Activated CD4-positive, alpha-beta T cell treated with anti-CD3 and anti-CD28 coated beads, Interleukin-2, amount 10 ng/mL, durations not matched to agents 24 days and 14 days (primary cell): ENCODE data around the gene CFAP410. TPM values are rescaled to one million over a fixed set of nuclear protein-coding genes. Genes with fewer than 3 reads are reported as not detected.

Experiments used
- DNase-seq: peaks from one replicate; pipeline ENCODE4 v3.0.0; 2022
- H3K27ac Mint-ChIP-seq: one replicate; pipeline ENCODE4 v1.8.0; 2022; ENCODE audit warnings: mild to moderate bottlenecking, mixed read lengths
- H3K27me3 Mint-ChIP-seq: one replicate; pipeline ENCODE4 v1.8.0; 2022; ENCODE audit warnings: mixed read lengths
- H3K36me3 Mint-ChIP-seq: one replicate; pipeline ENCODE4 v1.8.0; 2022; ENCODE audit warnings: low read depth, mild to moderate bottlenecking, mixed read lengths
- H3K4me1 Mint-ChIP-seq: one replicate; pipeline ENCODE4 v1.8.0; 2021; ENCODE audit warnings: mixed read lengths
- H3K4me3 Mint-ChIP-seq: one replicate; pipeline ENCODE4 v1.8.0; 2022; ENCODE audit warnings: mild to moderate bottlenecking, moderate library complexity, mixed read lengths
- H3K9me3 Mint-ChIP-seq: one replicate; pipeline ENCODE4 v1.8.0; 2021; ENCODE audit warnings: mixed read lengths
- intact Hi-C: fragments of 100-400 bp; cut with micrococcal nuclease; formaldehyde crosslinking; loops from one replicate; pipeline ENCODE4 v1.15.1; 2023
- total RNA-seq: library from RNA; stranded (reverse); gene quantifications from 2 replicates; pipeline ENCODE4 v1.2.3, GENCODE V29; 2022

CFAP410 gene
- total RNA-seq, 1 donor from 2014 or later: 18.5 TPM

DNA sequence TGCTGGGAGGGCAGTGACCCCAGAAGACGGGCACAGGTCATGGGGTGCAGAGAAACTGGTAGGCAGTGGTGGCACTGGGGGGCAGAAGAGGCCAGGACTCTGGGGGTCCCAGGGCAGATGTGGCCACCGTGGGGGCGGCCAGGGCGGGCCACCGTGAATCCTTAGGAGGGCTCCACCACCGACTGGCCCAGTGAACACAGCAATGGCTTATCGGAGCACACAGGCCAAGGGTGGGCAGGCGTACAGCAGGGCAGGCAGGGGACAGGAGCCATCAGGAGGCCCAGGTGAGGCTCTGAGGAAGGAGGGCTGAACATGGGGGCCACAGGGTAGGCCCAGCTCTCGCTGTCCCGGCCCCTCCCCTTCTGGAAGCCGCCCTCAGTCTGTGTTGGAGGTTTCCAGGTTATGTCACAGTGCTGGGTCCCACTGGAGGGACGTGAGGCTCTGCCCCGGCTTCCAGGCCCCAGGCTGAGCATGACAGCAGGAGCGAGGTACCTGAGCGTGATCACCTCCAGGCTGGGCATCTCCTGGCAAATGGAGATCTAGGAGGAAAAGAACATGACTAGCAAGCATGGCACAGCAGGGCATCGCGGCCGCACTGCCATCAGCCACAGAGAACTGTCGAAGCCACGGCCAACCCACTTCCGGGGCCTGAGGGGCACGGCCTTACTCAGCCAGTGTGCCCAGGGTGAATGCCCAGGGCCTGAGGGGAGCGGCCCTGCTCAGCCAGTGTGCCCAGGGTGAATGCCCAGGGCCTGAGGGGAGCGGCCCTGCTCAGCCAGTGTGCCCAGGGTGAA is 3.7 kb downstream of the CFAP410 start:
- H3K4me1 Mint-ChIP-seq: peaks cover 12% of the 10 kb centered on the region
- no peaks in the 10 kb centered on the region for H3K9me3 Mint-ChIP-seq
- no peak overlapping the region for H3K4me3 Mint-ChIP-seq
- H3K36me3 Mint-ChIP-seq: peaks cover 4% of the 10 kb centered on the region
- H3K27ac Mint-ChIP-seq: no peak overlapping the region
- no peaks in the 10 kb centered on the region for H3K27me3 Mint-ChIP-seq
- intact Hi-C loops: loop anchor here (5.0 kb wide), 4 partner anchors 38 to 1852 kb away; partner anchors contain the start of genes PCBP3 and PKNOX1
- no peak for DNase-seq

DNA sequence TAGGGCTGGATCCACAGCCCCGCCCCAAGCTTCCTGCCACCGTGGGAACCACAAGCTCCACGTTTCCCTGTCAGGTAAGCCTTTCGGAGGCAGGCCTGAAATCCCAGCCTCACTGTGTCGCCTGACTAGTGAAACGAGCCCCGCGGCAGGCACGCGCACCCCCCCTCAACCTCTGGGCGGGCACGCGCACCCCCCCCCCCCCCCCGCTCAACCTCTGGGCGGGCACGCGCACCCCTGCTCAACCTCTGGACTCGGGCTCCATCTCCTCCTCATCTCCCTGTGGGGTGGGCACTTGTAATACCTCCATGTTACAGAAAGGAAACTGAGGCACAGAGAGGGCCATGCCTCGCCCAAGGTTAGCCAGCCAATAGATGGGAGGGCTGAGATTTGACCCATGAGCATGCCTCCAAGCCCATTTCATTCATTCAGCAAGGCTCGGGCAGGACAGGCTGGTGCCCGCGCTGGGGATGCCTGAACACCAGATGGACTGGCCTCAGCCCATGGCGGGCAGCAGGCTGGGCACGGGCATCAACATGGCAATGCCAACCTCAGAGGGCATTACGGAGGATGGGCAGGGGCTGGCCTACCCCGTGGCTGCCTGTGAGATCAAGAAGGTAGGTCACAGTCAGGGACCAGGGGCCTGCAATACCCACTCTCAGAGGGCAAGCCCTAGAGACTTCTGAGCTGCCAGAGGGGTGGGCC is 4.7 kb downstream of the CFAP410 start:
- peaks cover 4% of the 10 kb centered on the region for H3K4me1 Mint-ChIP-seq
- H3K4me3 Mint-ChIP-seq: no peak overlapping the region
- no peak overlapping the region for H3K27ac Mint-ChIP-seq
- peaks cover 4% of the 10 kb centered on the region for H3K36me3 Mint-ChIP-seq
- no peaks in the 10 kb centered on the region for H3K9me3 Mint-ChIP-seq
- no peak for DNase-seq
- intact Hi-C loops: loop anchor here (5.0 kb wide), 4 partner anchors 37 to 1853 kb away; partner anchors contain the start of genes PCBP3 and PKNOX1
- H3K27me3 Mint-ChIP-seq: no peaks in the 10 kb centered on the region

DNA sequence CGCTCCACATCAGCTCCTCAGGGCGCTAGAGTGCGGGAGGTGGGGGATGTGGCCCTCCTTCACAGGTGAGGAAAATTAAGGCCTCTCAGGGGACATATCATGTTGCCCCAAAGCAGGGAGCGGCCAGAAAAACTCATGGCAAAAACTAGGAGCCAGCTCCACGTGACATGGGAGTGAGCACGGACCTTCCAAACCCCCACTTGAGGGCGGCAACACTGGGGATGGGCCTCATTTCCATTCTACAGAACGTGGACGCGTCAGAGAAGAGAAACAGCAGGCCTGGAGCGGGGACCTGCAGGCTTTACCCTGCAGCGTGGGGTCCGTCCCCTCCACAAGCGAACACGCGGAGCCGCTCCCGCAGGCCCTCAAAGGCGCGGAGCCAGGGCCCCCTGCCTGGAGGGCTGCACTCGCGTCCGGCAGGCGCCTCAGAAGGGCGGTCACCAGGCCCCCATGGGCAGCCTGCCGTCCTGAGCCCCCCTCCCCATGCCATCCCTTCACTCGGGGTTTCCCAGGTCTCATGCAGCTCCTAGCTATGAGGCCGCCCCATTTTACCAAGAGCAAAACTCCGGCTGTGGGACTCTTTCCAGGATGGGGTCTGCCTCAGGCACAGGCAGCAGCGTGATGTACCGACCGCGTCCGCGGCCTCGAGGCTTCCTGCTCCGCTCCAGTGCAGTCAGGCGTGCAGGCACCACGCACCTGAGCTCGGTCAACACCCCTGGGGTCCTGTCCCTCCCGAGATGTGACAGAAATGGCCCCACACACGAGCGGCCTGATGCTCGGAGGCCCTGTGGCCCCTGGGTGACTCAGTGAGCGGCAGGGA is 5.5 kb downstream of the CFAP410 start:
- no peak overlapping the region for H3K27ac Mint-ChIP-seq
- DNase-seq: no peak
- intact Hi-C loops: no loop called here

DNA sequence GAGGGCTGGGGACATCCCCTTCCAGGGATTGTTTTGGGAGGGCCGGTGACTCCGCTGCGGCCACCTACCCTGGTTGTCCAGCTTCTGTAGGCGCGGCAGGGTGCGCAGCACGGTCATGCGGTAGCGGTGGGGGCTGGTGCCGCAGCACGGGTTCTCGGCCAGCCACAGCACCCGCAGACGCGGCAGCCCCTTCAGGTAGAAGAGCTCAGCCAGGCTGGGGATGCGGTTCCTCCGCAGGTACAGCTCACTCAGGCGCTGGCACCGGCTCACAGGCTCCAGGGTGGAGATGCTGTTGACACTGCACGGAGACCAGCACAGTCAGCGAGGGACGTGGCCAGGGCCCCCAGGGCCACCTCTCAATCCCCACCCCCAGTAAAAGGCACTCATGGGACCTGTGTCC is 6.2 kb downstream of the CFAP410 start:
- Mint-ChIP-seq H3K4me1 (peaks cover 1% of the 10 kb centered on the region), H3K4me3 (no peak overlapping the region), H3K36me3 (peaks cover 7% of the 10 kb centered on the region), H3K27ac (no peak overlapping the region), H3K27me3 (no peaks in the 10 kb centered on the region), H3K9me3 (no peaks in the 10 kb centered on the region)
- no peak for DNase-seq
- intact Hi-C loops: no loop called here

More for the DNA sequence above, 5.5 kb downstream of the CFAP410 start:
- H3K27me3 Mint-ChIP-seq: no peaks in the 10 kb centered on the region
- no peaks in the 10 kb centered on the region for H3K9me3 Mint-ChIP-seq
- peaks cover 2% of the 10 kb centered on the region for H3K4me1 Mint-ChIP-seq
- peaks cover 6% of the 10 kb centered on the region for H3K36me3 Mint-ChIP-seq
- no peak overlapping the region for H3K4me3 Mint-ChIP-seq

DNA sequence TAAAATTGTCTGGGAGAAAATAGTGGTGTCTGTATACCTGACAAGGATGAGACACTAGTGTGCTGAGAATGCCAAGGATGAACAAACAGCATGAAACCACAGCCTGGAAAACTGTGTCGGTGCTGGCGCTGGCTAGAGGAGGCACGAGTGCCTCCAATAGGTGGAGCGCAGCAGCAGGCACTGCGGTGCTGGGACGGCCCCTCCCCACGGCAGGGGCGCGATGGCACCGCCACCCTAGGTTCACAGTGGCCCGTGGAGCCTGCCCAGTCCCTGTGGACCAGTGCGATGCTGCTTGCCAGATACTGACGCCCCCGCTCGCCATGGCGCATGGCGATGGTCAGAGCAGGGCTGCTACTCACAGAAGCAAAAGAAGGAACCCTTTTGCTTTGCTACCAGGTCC is 6.8 kb downstream of the CFAP410 start:
- Mint-ChIP-seq H3K4me1 (no peaks in the 10 kb centered on the region), H3K27me3 (no peaks in the 10 kb centered on the region), H3K9me3 (no peaks in the 10 kb centered on the region), H3K27ac (no peak overlapping the region), H3K36me3 (peaks cover 7% of the 10 kb centered on the region), H3K4me3 (no peak overlapping the region)
- no peak for DNase-seq
- intact Hi-C loops: no loop called here

DNA sequence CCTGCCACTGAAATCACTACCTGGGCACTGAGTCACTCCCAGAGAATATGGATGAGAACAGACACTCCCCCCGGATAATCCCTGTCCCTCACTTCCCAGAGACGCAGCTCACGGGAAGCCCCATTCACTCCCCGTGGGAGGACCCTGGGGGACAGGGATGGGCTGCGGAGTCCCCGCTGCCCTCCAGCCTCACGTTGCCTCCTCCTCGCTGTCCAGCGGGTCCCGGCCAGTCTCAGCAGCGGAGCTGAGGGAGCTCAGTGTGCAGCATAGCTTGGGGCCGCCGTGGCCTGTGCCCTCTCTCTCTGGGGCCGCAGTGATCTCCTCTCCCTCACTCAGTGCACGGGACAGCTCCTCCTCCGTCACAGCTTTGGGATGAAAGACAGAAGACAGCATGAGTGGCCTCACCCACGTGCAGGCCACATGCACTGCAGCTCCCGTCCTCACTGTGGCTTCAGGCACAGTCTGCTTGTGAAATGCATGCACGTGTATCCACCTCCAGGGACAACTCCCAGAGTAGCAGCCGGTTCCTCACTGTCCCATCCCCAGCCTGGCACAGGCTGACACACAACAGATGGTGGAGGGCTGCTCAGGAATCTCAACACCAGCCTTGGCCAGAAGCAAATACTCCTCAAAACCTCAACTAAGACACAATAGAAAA is 7.4 kb downstream of the CFAP410 start:
- intact Hi-C loops: no loop called here
- Mint-ChIP-seq H3K9me3 (no peaks in the 10 kb centered on the region), H3K27ac (peak overlapping the region; percentile 17), H3K36me3 (peaks cover 5% of the 10 kb centered on the region), H3K27me3 (no peaks in the 10 kb centered on the region), H3K4me1 (no peaks in the 10 kb centered on the region), H3K4me3 (no peak overlapping the region)
- no peak for DNase-seq

DNA sequence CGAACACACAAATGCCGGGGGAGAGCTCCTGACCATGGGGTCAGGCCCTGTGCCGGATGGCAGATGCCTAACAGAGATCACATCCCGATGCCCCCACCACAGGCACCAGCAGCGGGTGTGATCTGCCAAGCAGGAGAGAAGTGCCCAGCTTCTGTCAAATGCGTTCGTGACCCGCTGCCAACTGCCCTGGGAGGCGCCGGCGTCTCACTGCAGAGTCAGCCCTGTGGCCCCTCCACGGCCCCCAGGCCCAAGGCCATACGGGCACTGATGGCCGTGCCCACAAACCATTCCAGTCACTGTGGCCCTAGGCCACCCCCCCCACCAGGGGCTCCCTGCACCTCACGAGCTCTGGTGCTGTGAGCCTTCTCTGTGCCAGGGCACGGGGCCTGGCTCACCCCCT is 8.0 kb downstream of the CFAP410 start:
- no peak overlapping the region for H3K27ac Mint-ChIP-seq
- H3K4me1 Mint-ChIP-seq: no peaks in the 10 kb centered on the region
- no peak for DNase-seq
- no peaks in the 10 kb centered on the region for H3K9me3 Mint-ChIP-seq
- intact Hi-C loops: no loop called here
- no peak overlapping the region for H3K4me3 Mint-ChIP-seq
- H3K27me3 Mint-ChIP-seq: no peaks in the 10 kb centered on the region
- H3K36me3 Mint-ChIP-seq: peaks cover 5% of the 10 kb centered on the region

DNA sequence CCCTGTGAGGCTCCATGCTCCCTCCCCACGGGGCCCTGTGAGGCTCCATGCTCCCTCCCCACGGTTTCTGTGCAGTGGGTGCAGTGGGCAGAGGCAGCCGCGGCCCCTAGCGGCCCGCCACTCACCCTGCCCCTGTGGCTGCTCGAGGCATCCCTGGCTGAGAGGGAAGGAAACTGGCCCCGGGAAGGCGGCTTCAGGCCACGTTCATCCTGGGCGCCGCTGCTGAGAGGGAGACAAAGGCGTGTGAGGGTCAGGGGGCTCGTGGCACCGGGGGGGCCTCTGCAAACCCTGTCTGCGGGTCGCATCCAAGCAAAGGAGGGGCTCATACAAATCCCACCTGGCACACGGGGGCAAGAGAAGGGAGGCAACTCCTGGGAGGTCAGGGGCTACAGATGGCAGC is 8.5 kb downstream of the CFAP410 start:
- Mint-ChIP-seq H3K4me1 (no peaks in the 10 kb centered on the region), H3K36me3 (peaks cover 5% of the 10 kb centered on the region), H3K27ac (no peak overlapping the region), H3K9me3 (no peaks in the 10 kb centered on the region), H3K27me3 (no peaks in the 10 kb centered on the region), H3K4me3 (no peak overlapping the region)
- intact Hi-C loops: no loop called here
- no peak for DNase-seq

DNA sequence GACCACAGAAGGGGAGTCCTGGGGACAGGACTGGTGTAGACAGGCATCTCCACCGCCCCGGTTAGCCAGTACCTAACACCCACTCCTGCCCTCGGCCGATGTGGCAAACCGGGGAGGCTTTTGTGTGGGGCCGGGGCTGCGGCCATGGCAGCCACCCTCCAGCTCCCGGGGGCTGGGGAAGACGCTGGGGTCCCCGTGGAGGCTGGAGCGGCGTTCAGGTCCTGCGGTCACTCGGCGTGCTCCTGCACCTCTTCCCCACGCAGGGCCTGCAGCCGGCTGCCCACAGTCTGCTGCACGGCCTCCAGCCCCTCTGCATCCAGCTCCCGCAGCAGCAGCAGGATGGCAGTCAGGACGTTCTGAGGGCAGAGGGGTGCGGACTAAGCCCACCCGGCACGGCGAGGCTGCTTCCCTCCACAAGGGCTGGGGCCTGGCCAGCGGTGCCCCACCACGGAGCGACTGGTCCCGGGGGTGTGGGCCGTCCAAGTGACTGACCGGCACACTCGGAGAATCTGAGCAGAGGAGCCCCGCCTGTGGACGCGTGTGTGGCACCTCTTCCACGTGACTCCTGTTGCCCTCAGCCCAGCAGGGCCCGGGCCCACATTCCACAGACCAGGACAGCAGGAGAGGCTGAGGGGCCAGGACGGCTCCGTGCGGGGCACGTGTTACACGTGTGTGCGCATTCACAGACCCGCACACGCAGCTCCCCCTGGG is 9.1 kb downstream of the CFAP410 start:
- no peak overlapping the region for H3K27ac Mint-ChIP-seq
- no peak for DNase-seq
- intact Hi-C loops: no loop called here
- H3K9me3 Mint-ChIP-seq: no peaks in the 10 kb centered on the region
- no peak overlapping the region for H3K4me3 Mint-ChIP-seq
- no peaks in the 10 kb centered on the region for H3K4me1 Mint-ChIP-seq
- H3K27me3 Mint-ChIP-seq: no peaks in the 10 kb centered on the region
- H3K36me3 Mint-ChIP-seq: peaks cover 7% of the 10 kb centered on the region

DNA sequence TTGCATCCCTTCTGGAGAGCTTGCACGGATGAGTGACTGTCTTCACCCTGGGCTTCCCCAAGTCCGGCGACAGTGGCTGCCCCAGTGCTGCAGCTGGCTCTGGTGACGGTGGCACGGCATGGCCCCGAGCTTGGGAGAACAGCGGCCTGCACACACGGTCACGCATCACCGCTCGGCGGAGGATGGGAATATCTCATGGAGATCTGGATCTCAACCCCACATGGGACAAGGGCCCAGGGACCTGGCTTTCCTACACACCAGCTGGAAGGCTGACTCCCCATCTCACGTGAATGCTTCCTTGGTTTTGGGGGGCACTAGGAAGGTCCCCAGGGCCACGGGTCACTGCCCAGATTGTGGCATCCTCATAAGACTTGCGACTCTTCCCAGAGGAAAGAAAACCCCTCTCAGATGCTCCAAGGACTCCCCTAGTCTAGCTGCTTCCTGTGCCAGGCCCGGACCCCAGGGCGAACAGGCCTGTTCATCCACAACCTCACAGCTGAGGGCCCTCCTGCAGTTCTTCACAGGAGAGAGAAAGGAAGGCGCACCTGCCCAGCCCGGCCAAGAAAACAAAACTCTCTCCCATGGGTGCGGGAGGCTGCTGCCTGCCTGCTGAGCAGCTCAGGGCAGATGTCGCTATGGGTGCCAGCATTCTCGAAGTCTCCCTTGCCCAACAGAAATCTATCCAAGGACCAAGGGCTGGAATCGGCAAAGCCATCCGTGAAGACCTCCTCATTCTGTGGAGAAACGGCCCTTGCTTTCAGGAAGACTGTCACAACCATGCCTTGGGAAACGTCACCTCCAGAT is 9.9 kb downstream of the CFAP410 start:
- peaks cover 11% of the 10 kb centered on the region for H3K36me3 Mint-ChIP-seq
- H3K27me3 Mint-ChIP-seq: no peaks in the 10 kb centered on the region
- intact Hi-C loops: no loop called here
- no peak for DNase-seq
- H3K27ac Mint-ChIP-seq: no peak overlapping the region
- H3K4me1 Mint-ChIP-seq: no peaks in the 10 kb centered on the region
- H3K9me3 Mint-ChIP-seq: no peaks in the 10 kb centered on the region
- H3K4me3 Mint-ChIP-seq: no peak overlapping the region

DNA sequence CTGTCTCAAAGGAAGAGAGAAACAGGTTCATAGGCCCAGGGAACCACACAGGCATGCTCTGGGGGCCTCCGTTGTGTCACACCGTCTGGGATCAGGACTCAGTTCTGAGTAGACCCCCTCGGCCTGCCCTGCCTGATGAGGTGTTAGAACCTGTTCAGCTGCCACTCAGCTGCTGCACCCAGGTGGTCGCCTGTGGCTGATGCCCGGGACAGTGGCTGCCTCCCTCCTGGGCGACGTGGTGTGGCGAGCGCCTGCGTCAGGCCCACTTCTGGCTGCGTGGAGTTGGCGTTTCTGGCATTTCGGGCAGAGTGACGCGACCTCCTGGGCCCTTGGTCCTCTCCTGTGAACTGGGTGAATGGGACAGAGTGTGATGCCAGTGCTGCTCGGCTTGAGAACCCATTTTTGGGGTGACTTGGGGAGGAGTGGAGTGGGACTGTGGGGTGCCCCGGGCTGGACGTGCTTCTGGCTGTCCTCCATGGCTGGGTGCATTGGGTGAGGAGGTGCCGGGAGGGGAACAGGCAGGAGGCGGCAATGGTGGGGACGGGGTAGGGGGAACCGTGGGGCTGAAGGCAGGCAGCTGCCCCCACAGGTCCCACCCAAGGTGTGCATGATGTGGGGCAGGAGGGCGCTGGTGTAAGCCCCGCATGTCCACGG is 10.8 kb downstream of the CFAP410 start:
- intact Hi-C loops: no loop called here

DNA sequence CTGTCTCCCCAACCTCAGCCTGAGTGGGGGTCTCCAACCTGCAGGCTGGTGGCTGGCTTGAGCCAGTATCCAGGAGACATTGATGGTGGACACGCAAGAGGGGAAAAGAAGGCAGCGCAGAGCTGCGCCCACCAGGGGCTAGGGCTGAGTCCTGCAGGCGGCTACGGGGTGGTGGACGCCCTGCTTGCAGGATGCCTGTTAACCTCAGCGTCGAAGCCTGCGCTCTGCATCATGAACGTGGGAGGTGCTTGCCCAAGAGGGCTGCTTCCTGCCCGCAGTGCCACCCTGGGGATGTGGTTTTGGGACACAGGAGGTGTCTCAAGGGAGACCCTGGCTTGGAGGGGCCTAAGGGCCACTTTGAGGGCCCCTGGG is 11.6 kb downstream of the CFAP410 start:
- no peak for DNase-seq
- Mint-ChIP-seq H3K9me3 (no peaks in the 10 kb centered on the region), H3K4me3 (no peak overlapping the region), H3K27me3 (no peaks in the 10 kb centered on the region), H3K4me1 (no peaks in the 10 kb centered on the region), H3K27ac (no peak overlapping the region), H3K36me3 (peaks cover 18% of the 10 kb centered on the region)
- intact Hi-C loops: no loop called here

More for the DNA sequence above, 10.8 kb downstream of the CFAP410 start:
- peaks cover 11% of the 10 kb centered on the region for H3K36me3 Mint-ChIP-seq
- H3K4me1 Mint-ChIP-seq: no peaks in the 10 kb centered on the region
- H3K9me3 Mint-ChIP-seq: no peaks in the 10 kb centered on the region
- H3K4me3 Mint-ChIP-seq: no peak overlapping the region
- no peak overlapping the region for H3K27ac Mint-ChIP-seq
- H3K27me3 Mint-ChIP-seq: no peaks in the 10 kb centered on the region
- no peak for DNase-seq
